GM21786 (cell line): ENCODE measurements around the gene TOR3A.

ENCODE experiments used
- ATAC-seq: cut with Tn5 transposase; IDR thresholded peaks from one replicate; pipeline ENCODE4 v1.9.1; 2021; ENCODE audit not compliant: unreplicated experiment

Gene TOR3A

GRCh38 chr1:179066471-179066870 lies 15.4 kb upstream of the TOR3A start:
- ATAC-seq, result no peak

DNA sequence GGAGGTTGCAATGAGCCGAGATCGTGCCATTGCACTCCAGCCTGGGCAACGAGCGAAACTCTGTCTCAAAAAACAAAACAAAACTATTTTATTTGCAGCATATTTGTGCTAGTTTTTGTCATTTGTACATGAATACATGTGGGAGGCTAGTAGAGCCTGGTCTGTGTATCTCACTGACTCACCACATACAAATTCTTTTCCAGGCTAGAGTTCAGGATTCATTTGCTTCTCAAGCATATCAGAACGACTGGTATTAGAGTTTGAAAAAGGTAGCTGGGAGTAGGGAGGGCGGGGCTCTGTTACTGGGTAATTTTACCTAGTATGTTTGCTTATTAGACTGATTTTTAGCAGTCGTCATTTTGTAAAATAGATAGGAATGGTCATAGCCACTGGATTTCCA lies 4.5 kb upstream of the TOR3A start:
- ATAC-seq, result no peak

DNA sequence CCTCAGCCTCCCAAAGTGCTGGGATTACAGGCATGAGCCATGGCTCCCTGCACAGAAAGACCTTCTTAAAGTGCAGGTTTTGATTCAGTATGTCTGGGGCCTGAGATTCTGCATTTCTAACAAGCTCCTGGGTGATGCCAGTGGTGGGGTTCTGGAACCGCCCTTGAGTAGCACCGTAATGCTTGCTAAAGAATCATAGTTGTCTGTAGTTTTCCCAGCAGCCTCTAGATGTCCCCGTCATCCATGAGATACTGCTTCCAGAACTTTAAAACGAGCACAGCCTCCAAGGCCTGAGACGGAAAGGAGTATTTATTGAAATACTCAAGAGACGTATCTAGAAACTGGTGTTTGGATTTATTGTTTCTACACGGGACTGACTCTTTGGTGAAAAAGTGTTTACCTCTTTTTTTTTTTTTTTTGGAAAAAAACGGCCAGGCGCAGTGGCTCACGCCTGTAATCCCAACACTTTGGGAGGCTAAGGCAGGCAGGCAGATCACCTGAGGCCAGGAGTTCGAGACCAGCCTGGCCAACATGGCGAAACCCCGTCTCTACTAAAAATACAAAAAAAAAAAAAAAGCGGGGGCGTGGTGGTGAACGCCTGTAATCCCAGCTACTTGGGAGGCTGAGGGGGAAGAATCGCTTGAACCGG lies 2.6 kb upstream of the TOR3A start:
- ATAC-seq, result no peak

DNA sequence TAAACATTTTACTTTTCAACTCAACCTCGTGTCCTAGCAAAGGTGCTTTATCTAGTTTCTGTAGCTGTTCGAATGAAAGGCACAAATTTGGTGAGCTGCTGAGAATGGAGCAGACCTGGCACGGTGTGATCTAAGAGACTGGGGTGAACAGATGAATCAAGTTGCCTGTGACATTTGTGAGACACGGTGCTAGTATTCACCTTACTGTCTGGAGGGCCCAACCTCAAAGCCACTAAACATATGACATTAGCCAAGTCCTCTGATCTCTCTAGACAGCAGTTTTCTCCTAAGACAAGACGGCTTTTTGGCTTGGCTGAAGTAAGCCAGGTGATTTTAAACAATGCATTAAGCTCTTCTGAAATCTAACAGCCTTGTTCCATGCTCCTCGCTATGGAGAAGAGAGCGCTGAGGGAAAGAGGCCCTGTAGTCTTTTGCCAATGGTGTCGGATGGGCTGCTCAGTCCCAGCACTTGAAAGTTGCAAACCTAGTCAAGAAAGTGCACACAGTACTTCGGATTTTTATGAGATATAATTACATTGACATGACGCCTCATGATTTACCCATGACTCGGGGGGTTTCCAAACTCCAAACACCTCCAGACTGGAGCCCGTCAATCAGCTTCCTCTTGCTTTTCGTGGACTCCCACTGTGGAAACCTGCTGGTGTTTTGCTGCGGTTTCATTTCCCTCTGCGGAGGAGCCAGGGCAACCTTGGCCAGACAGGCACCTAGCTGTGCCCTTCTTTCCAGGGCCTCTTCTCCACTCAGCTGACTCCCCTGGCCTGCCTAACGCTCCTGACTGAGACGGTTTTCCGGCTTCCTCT lies 794 bp upstream of the TOR3A start:
- ATAC-seq, result no peak

- peak; percentile 1 for ATAC-seq
These were observed 596 bp downstream of the TOR3A start for GRCh38 chr1:179082333-179082998.

GRCh38 chr1:179082999-179083335 lies 1.1 kb downstream of the TOR3A start:
- no peak for ATAC-seq

DNA sequence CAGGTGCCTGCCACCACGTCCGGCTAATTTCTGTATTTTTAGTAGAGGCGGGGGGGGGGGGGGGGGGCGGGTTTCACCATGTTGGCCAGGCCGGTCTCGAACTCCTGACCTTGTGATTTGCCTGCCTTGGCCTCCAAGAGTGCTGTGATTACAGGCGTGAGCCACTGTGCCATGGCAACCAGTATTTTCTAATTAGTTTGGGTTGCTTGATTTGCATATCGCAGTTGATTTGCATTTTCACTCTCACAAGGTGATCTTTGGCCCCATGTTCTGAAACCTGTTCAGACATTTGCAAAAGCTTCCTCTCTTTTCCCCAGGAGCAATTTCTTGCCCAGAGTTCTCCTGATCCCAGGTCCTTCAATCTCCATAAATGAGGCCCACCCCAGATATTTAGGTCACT lies 1.7 kb downstream of the TOR3A start:
- no peak for ATAC-seq

GRCh38 chr1:179087665-179088064 lies 5.8 kb downstream of the TOR3A start:
- no peak for ATAC-seq

GRCh38 chr1:179089827-179090482 lies 8.1 kb downstream of the TOR3A start:
- no peak for ATAC-seq

- no peak for ATAC-seq
These were observed 8.7 kb downstream of the TOR3A start for GRCh38 chr1:179090522-179090921.

- ATAC-seq, result no peak
These were observed 9.1 kb downstream of the TOR3A start for GRCh38 chr1:179090923-179091322.

GRCh38 chr1:179091691-179092165 lies 9.9 kb downstream of the TOR3A start:
- ATAC-seq, result no peak

GRCh38 chr1:179092896-179093461 lies 11.1 kb downstream of the TOR3A start:
- no peak for ATAC-seq

DNA sequence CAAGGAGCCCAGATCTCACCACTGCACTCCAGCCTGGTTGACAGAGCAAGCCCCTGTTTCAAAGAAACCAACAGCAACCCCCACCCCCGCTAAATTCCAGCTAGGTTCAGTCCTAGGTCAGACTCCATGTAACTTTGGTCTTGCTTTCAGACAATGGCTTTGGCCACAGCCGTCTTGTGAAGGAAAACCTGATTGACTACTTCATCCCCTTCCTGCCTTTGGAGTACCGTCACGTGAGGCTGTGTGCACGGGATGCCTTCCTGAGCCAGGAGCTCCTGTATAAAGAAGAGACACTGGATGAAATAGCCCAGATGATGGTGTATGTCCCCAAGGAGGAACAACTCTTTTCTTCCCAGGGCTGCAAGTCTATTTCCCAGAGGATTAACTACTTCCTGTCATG lies 12.9 kb downstream of the TOR3A start:
- no peak for ATAC-seq

DNA sequence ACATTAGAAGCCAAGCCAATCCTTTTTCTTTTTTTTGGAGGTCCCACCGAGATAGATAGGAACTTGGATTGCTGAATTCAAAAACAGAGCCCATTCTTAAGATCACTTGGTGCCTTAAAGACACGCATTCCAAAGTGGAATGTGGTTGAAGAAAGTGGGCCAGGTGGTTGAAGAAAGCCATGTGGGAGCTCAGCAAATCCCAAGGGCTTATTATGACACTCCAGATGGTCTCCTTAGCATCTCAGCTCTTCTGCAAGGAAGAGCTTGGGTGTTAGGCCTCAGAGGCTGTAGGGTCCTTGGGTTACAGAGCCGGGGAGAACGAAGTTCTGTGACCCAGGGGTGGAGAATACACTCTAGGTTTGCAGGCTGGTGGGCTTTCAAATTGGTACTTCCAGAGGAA lies 13.5 kb downstream of the TOR3A start:
- ATAC-seq, result no peak

DNA sequence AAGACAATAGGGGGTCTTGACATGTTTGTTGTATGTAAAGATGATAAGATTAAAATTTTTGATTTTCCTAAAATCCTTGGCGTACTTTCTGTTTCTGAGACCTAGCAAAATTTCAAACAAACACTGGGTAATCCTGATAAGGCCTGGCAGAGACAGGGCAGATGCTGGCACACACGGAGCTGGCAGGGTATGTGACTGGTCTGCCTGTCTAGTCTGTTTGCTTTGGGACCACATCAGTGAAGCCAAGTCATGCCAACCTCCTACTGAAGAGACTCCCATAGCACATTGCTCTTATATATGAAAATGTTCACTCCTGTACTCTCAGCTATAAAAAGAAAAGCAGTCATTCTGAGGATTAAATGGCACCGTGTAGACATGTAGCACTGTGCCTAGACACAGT lies 14.1 kb downstream of the TOR3A start:
- ATAC-seq, result no peak

GRCh38 chr1:179099891-179100290 lies 18.0 kb downstream of the TOR3A start:
- ATAC-seq, result no peak

GRCh38 chr1:179101566-179101965 lies 19.7 kb downstream of the TOR3A start:
- no peak for ATAC-seq

GRCh38 chr1:179103999-179104398 lies 22.1 kb downstream of the TOR3A start:
- ATAC-seq, result no peak

- ATAC-seq, result no peak
These were observed 22.9 kb downstream of the TOR3A start for GRCh38 chr1:179104611-179105250.

- no peak for ATAC-seq
These were observed 23.5 kb downstream of the TOR3A start for GRCh38 chr1:179105393-179105792.
